Hematopoietic multipotent progenitor cell treated with erythropoietin and hydrocortisone succinate and interleukin-3 and kit ligand, for 17 days (in vitro differentiated cells): ENCODE results near the gene ZFP62.
"Not testable (repeated sequence)": the region's sequence is repeated elsewhere in the genome, so short reads cannot be mapped to it uniquely, and the experiment has no call there.

Experiments
- DNase-seq: peaks from one replicate; pipeline ENCODE4 v3.0.0-alpha.2; 2015; ENCODE audit warnings: low spot score

The ZFP62 gene

GRCh38 chr5:180830253-180831138 lies 30.6 kb downstream of the ZFP62 start:
- DNase-seq, result peak; percentile 41

- DNase-seq, result no peak
These were observed 31.4 kb downstream of the ZFP62 start for GRCh38 chr5:180829726-180830125.

- not testable (repeated sequence) for DNase-seq
These were observed 32.1 kb downstream of the ZFP62 start for GRCh38 chr5:180828756-180829531.

- DNase-seq, result not testable (repeated sequence)
These were observed 33.7 kb downstream of the ZFP62 start for GRCh38 chr5:180827374-180827773.

GRCh38 chr5:180825768-180826525 lies 35.1 kb downstream of the ZFP62 start:
- no peak for DNase-seq

- DNase-seq, result no peak
These were observed 36.2 kb downstream of the ZFP62 start for GRCh38 chr5:180824630-180825476.

- DNase-seq, result no peak
These were observed 37.0 kb downstream of the ZFP62 start for GRCh38 chr5:180823940-180824629.

- no peak for DNase-seq
These were observed 37.7 kb downstream of the ZFP62 start for GRCh38 chr5:180823346-180823745.

- no peak for DNase-seq
These were observed 39.5 kb downstream of the ZFP62 start for GRCh38 chr5:180821538-180821937.

GRCh38 chr5:180820788-180821321 lies 40.2 kb downstream of the ZFP62 start:
- no peak for DNase-seq

GRCh38 chr5:180818677-180819341 lies 42.3 kb downstream of the ZFP62 start:
- DNase-seq, result no peak

GRCh38 chr5:180817893-180818674 lies 43.0 kb downstream of the ZFP62 start:
- DNase-seq, result no peak

GRCh38 chr5:180816608-180817534 lies 44.2 kb downstream of the ZFP62 start:
- no peak for DNase-seq

GRCh38 chr5:180815293-180815917 lies 45.7 kb downstream of the ZFP62 start:
- no peak for DNase-seq

GRCh38 chr5:180813420-180813819 lies 47.7 kb downstream of the ZFP62 start:
- DNase-seq, result no peak

GRCh38 chr5:180811623-180812124 lies 49.4 kb downstream of the ZFP62 start:
- DNase-seq, result no peak

- no peak for DNase-seq
These were observed 50.0 kb downstream of the ZFP62 start for GRCh38 chr5:180810959-180811622.
